GM12878 (cell line): ENCODE results near the gene GFRA1. TPM values are rescaled to one million over a fixed set of nuclear protein-coding genes. Genes with fewer than 3 reads are reported as not detected.

Experiments used
- ATAC-seq: fragments of 200-7000 bp; cut with Tn5 transposase; 3 replicates; pipeline ENCODE4 v1.9.1; 2020; ENCODE audit warnings: mild to moderate bottlenecking, moderate library complexity
- BruUV-seq: library from RNA; stranded (reverse); fragments of 400-500 nt; replicated peaks from 2 replicates; lab custom pipeline; 2021; lab: Mats Ljungman, UMichigan
- CTCF ChIA-PET: fragments of 300-600 bp; sonication (Branson Sonifier 250); formaldehyde crosslinking; extraction: SDS; loops from one replicate; lab custom pipeline; 2021; ENCODE audit warnings: inconsistent platforms; lab: Yijun Ruan, JAX
- POLR2A ChIA-PET: fragments of 350-600 bp; formaldehyde crosslinking; extraction: SDS; loops from one replicate; lab custom pipeline; 2021; ENCODE audit warnings: inconsistent platforms; lab: Charles Lee
- RAD21 ChIA-PET: fragments of 300-600 bp; sonication (Branson Sonifier 250); formaldehyde crosslinking; loops from one replicate; lab custom pipeline; 2023; ENCODE audit warnings: antibody characterized with exemption; ENCODE audit not compliant: unreplicated experiment; lab: Charles Lee
- SMC1A ChIA-PET: fragments of 300-600 bp; sonication (Branson Sonifier 250); formaldehyde crosslinking; loops from one replicate; lab custom pipeline; 2023; ENCODE audit not compliant: unreplicated experiment, uncharacterized antibody; lab: Charles Lee
- DNase-seq: peaks from one replicate; pipeline ENCODE4 v3.0.0-alpha.2; 2011; ENCODE audit warnings: low read depth, low spot score
- FAIRE-seq: peaks from 3 replicates; lab custom pipeline; 2011; peaks lifted over from hg19 to GRCh38; lab: Jason Lieb, UNC
- H2AFZ ChIP-seq: 2 replicates; pipeline ENCODE4 v1.6.0; 2011; ENCODE audit warnings: low read depth, low read length, control low read depth; ENCODE audit not compliant: control insufficient read depth
- H3K27ac ChIP-seq: 2 replicates; pipeline ENCODE4 v1.5.1; 2011; ENCODE audit warnings: control low read depth; ENCODE audit not compliant: control insufficient read depth, insufficient read depth
- H3K27me3 ChIP-seq, 2 experiments: replicated peaks in 1 of 2; 2 replicates each; pipeline versions ENCODE4 v1.6.0 to v1.6.1; 2011; ENCODE audit warnings: low read length in 1 of 2; ENCODE audit not compliant: control insufficient read depth in 2 of 2, insufficient read depth in 2 of 2
- H3K36me3 ChIP-seq, 2 experiments: 2 replicates each; pipeline ENCODE4 v1.5.1; 2011; ENCODE audit warnings: low read length in 1 of 2; ENCODE audit not compliant: control insufficient read depth in 2 of 2, insufficient read depth in 2 of 2
- H3K4me1 ChIP-seq: 2 replicates; pipeline ENCODE4 v1.6.1; 2011; ENCODE audit warnings: mild to moderate bottlenecking, low read length, moderate library complexity, mixed read lengths; ENCODE audit not compliant: control insufficient read depth, insufficient read depth
- H3K4me2 ChIP-seq: 2 replicates; pipeline ENCODE4 v1.6.0; 2011; ENCODE audit warnings: control low read depth; ENCODE audit not compliant: control insufficient read depth, insufficient read depth
- H3K4me3 ChIP-seq: fragments of 200-600 bp; sonication (generic); 2 replicates; pipeline ENCODE4 v1.5.1; 2016
- H3K79me2 ChIP-seq: 2 replicates; pipeline ENCODE4 v1.6.0; 2011; ENCODE audit warnings: low read length; ENCODE audit not compliant: control insufficient read depth, insufficient read depth
- H3K9ac ChIP-seq: 2 replicates; pipeline ENCODE4 v1.8.0; 2011; ENCODE audit warnings: low read length, control low read depth, mixed read lengths; ENCODE audit not compliant: control insufficient read depth, insufficient read depth
- H3K9me3 ChIP-seq: replicated peaks from 3 replicates; pipeline ENCODE4 v1.5.1; 2011; ENCODE audit warnings: mild to moderate bottlenecking, low read length; ENCODE audit not compliant: control insufficient read depth, insufficient read depth
- H4K20me1 ChIP-seq: 2 replicates; pipeline ENCODE4 v1.6.0; 2011; ENCODE audit not compliant: control insufficient read depth, insufficient read depth
- ATF2 ChIP-seq: IDR thresholded peaks from 2 replicates; pipeline ENCODE4 v1.6.1; 2012; ENCODE audit warnings: low read length, inconsistent platforms
- ATF7 ChIP-seq: fragments of 450-650 bp; IDR thresholded peaks from 2 replicates; pipeline ENCODE4 v1.6.1; 2016; ENCODE audit warnings: low read depth, mild to moderate bottlenecking
- BACH1 ChIP-seq: fragments of 450-650 bp; IDR thresholded peaks from 2 replicates; pipeline ENCODE4 v1.6.1; 2017; ENCODE audit warnings: mild to moderate bottlenecking, borderline replicate concordance
- CREB1 ChIP-seq: IDR thresholded peaks from 2 replicates; pipeline ENCODE4 v1.6.1; 2012; ENCODE audit warnings: low read depth, mild to moderate bottlenecking, inconsistent platforms
- IKZF1 ChIP-seq: fragments of 450-650 bp; conservative IDR thresholded peaks from 2 replicates; pipeline ENCODE4 v1.6.1; 2017; ENCODE audit warnings: antibody characterized with exemption, mild to moderate bottlenecking
- JUNB ChIP-seq: IDR thresholded peaks from 2 replicates; pipeline ENCODE4 v1.6.1; 2016; ENCODE audit warnings: antibody characterized with exemption, mild to moderate bottlenecking
- KAT2A ChIP-seq: conservative IDR thresholded peaks from 2 replicates; pipeline ENCODE4 v1.6.1; 2011; ENCODE audit warnings: low read depth, low read length; ENCODE audit not compliant: control insufficient read depth
- NFYA ChIP-seq: IDR thresholded peaks from 2 replicates; pipeline ENCODE4 v1.6.1; 2011; ENCODE audit warnings: low read depth, mild to moderate bottlenecking, low read length, improper control_type of control experiment, borderline replicate concordance
- YY1 ChIP-seq: IDR thresholded peaks from 2 replicates; pipeline ENCODE4 v1.6.1; 2011; ENCODE audit warnings: low read depth, mild to moderate bottlenecking, low read length
- WGBS: methylation state at CpG from one replicate; pipeline ENCODE4 v1.1.6; 2016; ENCODE audit warnings: low lambda C conversion rate; ENCODE audit not compliant: insufficient replicate concordance, insufficient coverage; ENCODE audit errors: missing lambda C conversion rate; 5-methylcytosine and 5-hydroxymethylcytosine counted together
- in situ Hi-C: fragments of 300-500 bp; cut with MboI; formaldehyde crosslinking; loops from 9 replicates; pipeline ENCODE4 v1.14.3; 2018; ENCODE audit warnings: mixed read lengths
- intact Hi-C: fragments of 100-400 bp; cut with micrococcal nuclease; formaldehyde crosslinking; loops from one replicate; pipeline ENCODE4 v1.14.2; 2022; ENCODE audit not compliant: unreplicated experiment
- polyA plus RNA-seq, 11 experiments: library from polyadenylated mRNA; depleted of rRNA in 4 of 11; unstranded in 6 of 11; stranded (reverse) in 5 of 11; fragments of >200 nt; fragmentation: Nextera tagmentation in 4 of 11; fragmentation: Illumina TruSeq in 1 of 11; extraction: Ambion mirVana in 4 of 11; extraction: Trizol in 1 of 11; gene quantifications; 1 replicate in 1 of 11; 2 replicates in 10 of 11; pipeline versions ENCODE4 v1.2.1 to v1.2.3, GENCODE V29; 2011 to 2016; ENCODE audit warnings: inconsistent platforms in 2 of 11, missing spikeins in 2 of 11, low read depth in 1 of 11
- total RNA-seq, 4 experiments: library from RNA; depleted of rRNA in 3 of 4; stranded (reverse); fragments of >200 nt in 3 of 4; fragmentation: Illumina TruSeq in 1 of 4; extraction: Trizol in 1 of 4; gene quantifications; 2 replicates each; pipeline versions ENCODE4 v1.2.1 to v1.2.3, GENCODE V29; 2013 to 2021

GFRA1 gene
- total and polyA plus RNA-seq, 10 of the 15 experiments (the other 5 are each of a cell fraction or from before 2014, with no cell fraction given): 0.05 to 0.19 TPM; not detected in 8

GRCh38 chr10:116240157-116240950 is 32.7 kb downstream of the GFRA1 start:
- intact Hi-C loops: no loop called here
- H3K4me3 ChIP-seq: no peak overlapping the region

More at GRCh38 chr10:116240157-116240950, 32.7 kb downstream of the GFRA1 start:
- Histone ChIP-seq H3K4me1 (no peaks in the 10 kb centered on the region), H2AFZ (no peak overlapping the region), H3K4me2 (no peak overlapping the region), H3K27ac (no peak overlapping the region), H3K9ac (no peak overlapping the region), H3K36me3 (no peaks in the 10 kb centered on the region), H3K27me3 (0 out of 4 replicates have a peak, but pooled peaks cover 0 to 1% of the 10 kb centered on the region in 2 experiments), H4K20me1 (no peaks in the 10 kb centered on the region), H3K9me3 (no peaks in the 10 kb centered on the region), H3K79me2 (no peaks in the 10 kb centered on the region)
- ATAC-seq (no peak), FAIRE-seq (no peak), DNase-seq (no peak)
- BruUV-seq: no TSS peak
- 27% methylated on average over 13 of the region's 13 CpGs for WGBS
- POLR2A ChIA-PET: no interaction called here
- RAD21 ChIA-PET: no interaction called here
- TF ChIP-seq YY1 (no peak), KAT2A (no peak), ATF7 (no peak), CREB1 (no peak), IKZF1 (no peak), BACH1 (no peak), NFYA (no peak), JUNB (no peak), ATF2 (no peak)
- SMC1A ChIA-PET: interaction anchor here (0.6 to 1.4 kb wide), 2 partner anchors 10 to 14 kb away, joined by 3 read pairs; no protein-coding TSS in a partner anchor
- CTCF ChIA-PET: no interaction called here
- in situ Hi-C loops: no loop called here
